A549 (cell line): ENCODE measurements around the gene EAPP. TPM values are rescaled to one million over a fixed set of nuclear protein-coding genes. Genes with fewer than 3 reads are reported as not detected.

ENCODE experiments used
- ATAC-seq, 2 experiments: fragments of 200-7000 bp in 1 of 2; fragments of >200 bp in 1 of 2; cut with Nextera tagmentation in 1 of 2; cut with Tn5 transposase in 1 of 2; 3 replicates each; pipeline versions ENCODE4 v1.8.0 to v1.9.1; 2018 to 2020; ENCODE audit warnings: mild to moderate bottlenecking in 1 of 2, moderate library complexity in 1 of 2
- CTCF ChIA-PET: fragments of 300-600 bp; sonication (Branson Sonifier 250); formaldehyde crosslinking; extraction: SDS; loops from one replicate; lab custom pipeline; 2021; ENCODE audit warnings: antibody characterized with exemption, inconsistent platforms; lab: Yijun Ruan, JAX
- POLR2A ChIA-PET: fragments of 350-600 bp; formaldehyde crosslinking; extraction: SDS; loops from one replicate; lab custom pipeline; 2021; ENCODE audit warnings: antibody characterized with exemption, inconsistent platforms; lab: Yijun Ruan, JAX
- DNase-seq, 2 experiments: peaks; one replicate each; pipeline versions ENCODE4 v3.0.0 to v3.0.0-alpha.2; 2011 to 2016; ENCODE audit warnings: low read depth in 1 of 2, low spot score in 1 of 2
- FAIRE-seq: peaks from 2 replicates; lab custom pipeline; 2011; peaks lifted over from hg19 to GRCh38; lab: Jason Lieb, UNC
- H3K27ac ChIP-seq, 2 experiments: fragments of >200 bp; sonication (Bioruptor Twin); formaldehyde crosslinking; 3 replicates each; pipeline ENCODE4 v1.5.1; 2016 to 2017
- H3K4me1 ChIP-seq: fragments of >200 bp; sonication (Bioruptor Twin); formaldehyde crosslinking; 3 replicates; pipeline ENCODE4 v1.6.1; 2016
- H3K4me2 ChIP-seq: fragments of >200 bp; sonication (Bioruptor Twin); formaldehyde crosslinking; 3 replicates; pipeline ENCODE4 v1.6.1; 2016
- H3K4me3 ChIP-seq: fragments of >200 bp; sonication (Bioruptor Twin); formaldehyde crosslinking; 3 replicates; pipeline ENCODE4 v1.5.1; 2016
- H3K9me3 ChIP-seq: fragments of >200 bp; sonication (Bioruptor Twin); formaldehyde crosslinking; 3 replicates; pipeline ENCODE4 v1.6.1; 2016
- CBX2 ChIP-seq: fragments of 200-600 bp; sonication (generic); IDR thresholded peaks from 2 replicates; pipeline ENCODE4 v1.6.1; 2016; ENCODE audit warnings: low read depth, mild to moderate bottlenecking, borderline replicate concordance
- CEBPB ChIP-seq, 2 experiments: fragments of >200 bp in 1 of 2; sonication (Bioruptor Twin) in 1 of 2; formaldehyde crosslinking in 1 of 2; IDR thresholded peaks; 2 replicates each; pipeline ENCODE4 v1.6.1; 2012 to 2016
- CHD2 ChIP-seq: fragments of 150-350 bp; IDR thresholded peaks from 2 replicates; pipeline ENCODE4 v1.6.1; 2014; ENCODE audit warnings: low read length; ENCODE audit not compliant: partially characterized antibody
- CHD4 ChIP-seq: fragments of 200-600 bp; sonication (generic); IDR thresholded peaks from 2 replicates; pipeline ENCODE4 v1.6.1; 2016; ENCODE audit warnings: antibody characterized with exemption, mild to moderate bottlenecking, borderline replicate concordance
- EHF ChIP-seq: fragments of 250-450 bp; sonication (Bioruptor Pico); IDR thresholded peaks from 2 replicates; pipeline ENCODE4 v1.5.0; 2020; ENCODE audit warnings: mild to moderate bottlenecking
- FOSB ChIP-seq: fragments of 250-450 bp; sonication (Bioruptor Pico); IDR thresholded peaks from 2 replicates; pipeline ENCODE4 v1.5.0; 2020; ENCODE audit warnings: mild to moderate bottlenecking, moderate library complexity
- FOXS1 ChIP-seq: fragments of 250-450 bp; sonication (Bioruptor Pico); IDR thresholded peaks from 2 replicates; pipeline ENCODE4 v1.5.0; 2020; ENCODE audit warnings: mild to moderate bottlenecking, moderate library complexity
- HDAC2 ChIP-seq: fragments of 200-600 bp; sonication (generic); IDR thresholded peaks from 2 replicates; pipeline ENCODE4 v1.6.1; 2016
- HOXA7 ChIP-seq: fragments of 250-450 bp; sonication (Bioruptor Pico); IDR thresholded peaks from 2 replicates; pipeline ENCODE4 v1.5.0; 2020; ENCODE audit warnings: mild to moderate bottlenecking, moderate library complexity
- HOXB13 ChIP-seq: fragments of 250-450 bp; sonication (Bioruptor Pico); IDR thresholded peaks from 2 replicates; pipeline ENCODE4 v1.5.0; 2020; ENCODE audit warnings: low read depth, mild to moderate bottlenecking, moderate library complexity
- HOXB5 ChIP-seq: fragments of 250-450 bp; sonication (Bioruptor Pico); IDR thresholded peaks from 2 replicates; pipeline ENCODE4 v1.5.0; 2020; ENCODE audit warnings: mild to moderate bottlenecking, moderate library complexity
- JUNB ChIP-seq: fragments of >200 bp; sonication (Bioruptor Twin); formaldehyde crosslinking; IDR thresholded peaks from 2 replicates; pipeline ENCODE4 v1.6.1; 2016
- KDM1A ChIP-seq: fragments of 200-600 bp; sonication (generic); IDR thresholded peaks from 2 replicates; pipeline ENCODE4 v1.6.1; 2016; ENCODE audit warnings: low read depth, mild to moderate bottlenecking
- KDM5A ChIP-seq: fragments of 200-600 bp; sonication (generic); IDR thresholded peaks from 2 replicates; pipeline ENCODE4 v1.6.1; 2016; ENCODE audit warnings: antibody characterized with exemption, mild to moderate bottlenecking
- MAFK ChIP-seq: fragments of 450-650 bp; IDR thresholded peaks from 2 replicates; pipeline ENCODE4 v1.6.1; 2014; ENCODE audit not compliant: partially characterized antibody
- MAZ ChIP-seq: fragments of 150-350 bp; IDR thresholded peaks from 2 replicates; pipeline ENCODE4 v1.6.1; 2014; ENCODE audit warnings: antibody characterized with exemption, low read depth, low read length, borderline replicate concordance
- MYC ChIP-seq: IDR thresholded peaks from 2 replicates; pipeline ENCODE4 v1.6.1; 2012; ENCODE audit warnings: mild to moderate bottlenecking, inconsistent platforms, low read length, improper control_type of control experiment, borderline replicate concordance
- NFE2L2 ChIP-seq: fragments of 150-350 bp; conservative IDR thresholded peaks from 2 replicates; pipeline ENCODE4 v1.6.1; 2014; ENCODE audit warnings: low read length
- PHF8 ChIP-seq: fragments of 200-600 bp; sonication (generic); IDR thresholded peaks from 2 replicates; pipeline ENCODE4 v1.6.1; 2016; ENCODE audit warnings: low read depth, mild to moderate bottlenecking, antibody characterized with exemption, moderate library complexity, borderline replicate concordance
- POLR2AphosphoS2 ChIP-seq: conservative IDR thresholded peaks from 2 replicates; pipeline ENCODE4 v1.6.1; 2012; ENCODE audit warnings: low read length, improper control_type of control experiment, inconsistent platforms
- RAD21 ChIP-seq, 2 experiments: fragments of >200 bp in 1 of 2; sonication (Bioruptor Twin) in 1 of 2; formaldehyde crosslinking in 1 of 2; IDR thresholded peaks in 1 of 2; conservative IDR thresholded peaks in 1 of 2; 2 replicates in 1 of 2; 3 replicates in 1 of 2; pipeline ENCODE4 v1.6.1; 2012 to 2018; ENCODE audit warnings: inconsistent platforms in 1 of 2
- RNF2 ChIP-seq: fragments of 200-600 bp; sonication (generic); IDR thresholded peaks from 2 replicates; pipeline ENCODE4 v1.6.1; 2016; ENCODE audit warnings: low read depth, mild to moderate bottlenecking, antibody characterized with exemption, moderate library complexity, borderline replicate concordance
- TP53 ChIP-seq: fragments of 250-450 bp; sonication (Bioruptor Pico); IDR thresholded peaks from 2 replicates; pipeline ENCODE4 v1.5.0; 2021; ENCODE audit warnings: mild to moderate bottlenecking, moderate library complexity
- ZC3H11A ChIP-seq: fragments of 450-650 bp; IDR thresholded peaks from 2 replicates; pipeline ENCODE4 v1.6.1; 2014; ENCODE audit warnings: antibody characterized with exemption, mild to moderate bottlenecking
- ZFP36 ChIP-seq: fragments of 450-650 bp; IDR thresholded peaks from 2 replicates; pipeline ENCODE4 v1.6.1; 2014; ENCODE audit warnings: borderline replicate concordance; ENCODE audit not compliant: partially characterized antibody
- ZSCAN20 ChIP-seq: fragments of 250-450 bp; sonication (Bioruptor Pico); IDR thresholded peaks from 2 replicates; pipeline ENCODE4 v1.8.0; 2022; ENCODE audit warnings: mild to moderate bottlenecking, moderate library complexity
- WGBS: methylation state at CpG from one replicate; pipeline ENCODE4 v1.1.6; 2017; ENCODE audit errors: missing lambda C conversion rate; 5-methylcytosine and 5-hydroxymethylcytosine counted together
- polyA plus RNA-seq, 4 experiments: library from polyadenylated mRNA; depleted of rRNA in 3 of 4; stranded (reverse); fragments of >200 nt; fragmentation: RNase III in 1 of 4; extraction: RNeasy Plus Mini Kit Qiagen cat#74134 plus additional on column Dnase treatment in 1 of 4; gene quantifications; 2 replicates in 3 of 4; 3 replicates in 1 of 4; pipeline ENCODE4 v1.2.3, GENCODE V29; 2011 to 2017
- TF ChIP-seq, protein P1 (sequence below): fragments of 250-450 bp; sonication (Bioruptor Pico); IDR thresholded peaks from 2 replicates; pipeline ENCODE4 v1.5.0; 2021; ENCODE audit warnings: mild to moderate bottlenecking, moderate library complexity, borderline replicate concordance
- TF ChIP-seq, protein P2 (sequence below): IDR thresholded peaks from 2 replicates; pipeline ENCODE4 v1.6.1; 2012
- TF ChIP-seq, protein P3 (sequence below): IDR thresholded peaks from 2 replicates; pipeline ENCODE4 v1.6.1; 2012; ENCODE audit warnings: low read depth, borderline replicate concordance

Gene EAPP
- polyA plus RNA-seq, 2 of the 4 experiments (the other 2 are of a cell fraction), result 44.6 to 93.0 TPM

DNA sequence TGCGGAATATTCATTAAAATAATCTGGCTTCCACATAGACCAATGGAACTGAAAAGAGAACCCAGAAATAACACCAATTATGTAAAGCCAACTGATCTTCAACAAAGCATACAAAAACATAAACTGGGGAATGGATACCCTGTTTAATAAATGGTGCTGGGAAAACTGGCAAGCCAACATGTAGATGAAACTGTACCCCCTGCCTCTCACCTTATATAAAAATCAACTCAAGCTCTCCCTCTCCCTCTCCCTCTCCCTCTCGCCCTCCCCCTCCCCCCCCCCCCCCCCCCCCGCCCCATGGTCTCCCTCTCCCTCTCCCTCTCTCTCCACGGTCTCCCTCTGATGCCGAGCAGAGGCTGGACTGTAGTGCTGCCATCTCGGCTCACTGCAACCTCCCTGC lies 64.3 kb downstream of the EAPP start:
- FAIRE-seq (no peak), ATAC-seq (no peak), DNase-seq (no peak)
- H3K27ac ChIP-seq, result no peak overlapping the region
- H3K9me3 ChIP-seq, result no peaks in the 10 kb centered on the region
- POLR2A ChIA-PET, result no interaction called here
- no peak overlapping the region for H3K4me2 ChIP-seq
- TF ChIP-seq ZFP36, result no peak
- no peak for TF ChIP-seq NFE2L2
- no peaks in the 10 kb centered on the region for H3K4me1 ChIP-seq
- CTCF ChIA-PET, result interaction anchor here (0.6 kb wide), 1 partner anchor 171 kb away, joined by 4 read pairs; no protein-coding TSS in a partner anchor
- WGBS, result 85% methylated on average over 4 of the region's 6 CpGs
- no peak overlapping the region for H3K4me3 ChIP-seq

DNA sequence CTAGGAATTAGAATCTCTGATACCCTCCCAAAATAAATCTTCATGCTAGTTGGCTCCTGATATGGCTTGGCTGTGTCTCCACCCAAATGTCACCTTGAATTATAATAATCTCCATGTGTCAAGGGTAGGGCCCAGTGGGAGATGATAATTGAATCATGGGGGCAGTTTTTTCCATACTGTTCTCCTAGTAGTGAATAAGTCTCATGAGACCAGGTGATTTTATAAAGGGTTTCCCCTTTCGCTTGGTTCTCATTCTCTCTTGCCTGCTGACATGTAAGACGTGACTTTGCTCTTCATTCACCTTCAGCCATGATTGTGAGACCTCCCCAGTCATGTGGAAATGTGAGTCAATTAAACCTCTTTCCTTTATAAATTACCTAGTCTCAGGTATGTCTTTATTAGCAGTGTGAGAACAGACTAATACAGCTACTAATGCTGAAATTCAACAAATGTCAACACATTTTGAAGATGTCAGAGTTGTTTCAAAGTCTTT lies 65.3 kb downstream of the EAPP start:
- no peak overlapping the region for H3K4me2 ChIP-seq
- ChIA-PET CTCF (interaction anchor here (1.9 kb wide), 1 partner anchor 23 kb away, joined by 5 read pairs; no protein-coding TSS in a partner anchor), POLR2A (no interaction called here)
- H3K4me3 ChIP-seq, result no peak overlapping the region
- no peaks in the 10 kb centered on the region for H3K9me3 ChIP-seq
- 89% methylated on average over 2 of the region's 2 CpGs for WGBS
- no peak overlapping the region for H3K27ac ChIP-seq
- 0 out of 3 replicates have a peak, but pooled peaks cover 1% of the 10 kb centered on the region for H3K4me1 ChIP-seq
- no peak for DNase-seq
- no peak for ATAC-seq
- no peak for FAIRE-seq
- TF ChIP-seq HOXB13 (CRISPR knock-in tag) (no peak), MAZ (no peak), ZSCAN20 (no peak), CBX2 (no peak), RNF2 (no peak), HOXB5 (CRISPR knock-in tag) (no peak), JUNB (no peak), FOSB (CRISPR knock-in tag) (no peak), CHD4 (no peak), MAFK (no peak), ZC3H11A (no peak), TP53 (CRISPR knock-in tag) (no peak), RAD21 (conservative IDR thresholded peaks at IDR 0.05 in 1 of 2, IDR thresholded peaks at IDR 0.05 in 1 of 2) (no peak)
- TF ChIP-seq, protein P1, sequence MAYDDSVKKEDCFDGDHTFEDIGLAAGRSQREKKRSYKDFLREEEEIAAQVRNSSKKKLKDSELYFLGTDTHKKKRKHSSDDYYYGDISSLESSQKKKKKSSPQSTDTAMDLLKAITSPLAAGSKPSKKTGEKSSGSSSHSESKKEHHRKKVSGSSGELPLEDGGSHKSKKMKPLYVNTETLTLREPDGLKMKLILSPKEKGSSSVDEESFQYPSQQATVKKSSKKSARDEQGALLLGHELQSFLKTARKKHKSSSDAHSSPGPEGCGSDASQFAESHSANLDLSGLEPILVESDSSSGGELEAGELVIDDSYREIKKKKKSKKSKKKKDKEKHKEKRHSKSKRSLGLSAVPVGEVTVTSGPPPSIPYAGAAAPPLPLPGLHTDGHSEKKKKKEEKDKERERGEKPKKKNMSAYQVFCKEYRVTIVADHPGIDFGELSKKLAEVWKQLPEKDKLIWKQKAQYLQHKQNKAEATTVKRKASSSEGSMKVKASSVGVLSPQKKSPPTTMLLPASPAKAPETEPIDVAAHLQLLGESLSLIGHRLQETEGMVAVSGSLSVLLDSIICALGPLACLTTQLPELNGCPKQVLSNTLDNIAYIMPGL (CRISPR knock-in tag), result no peak
- TF ChIP-seq, protein P2, sequence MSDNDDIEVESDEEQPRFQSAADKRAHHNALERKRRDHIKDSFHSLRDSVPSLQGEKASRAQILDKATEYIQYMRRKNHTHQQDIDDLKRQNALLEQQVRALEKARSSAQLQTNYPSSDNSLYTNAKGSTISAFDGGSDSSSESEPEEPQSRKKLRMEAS, result no peak

DNA sequence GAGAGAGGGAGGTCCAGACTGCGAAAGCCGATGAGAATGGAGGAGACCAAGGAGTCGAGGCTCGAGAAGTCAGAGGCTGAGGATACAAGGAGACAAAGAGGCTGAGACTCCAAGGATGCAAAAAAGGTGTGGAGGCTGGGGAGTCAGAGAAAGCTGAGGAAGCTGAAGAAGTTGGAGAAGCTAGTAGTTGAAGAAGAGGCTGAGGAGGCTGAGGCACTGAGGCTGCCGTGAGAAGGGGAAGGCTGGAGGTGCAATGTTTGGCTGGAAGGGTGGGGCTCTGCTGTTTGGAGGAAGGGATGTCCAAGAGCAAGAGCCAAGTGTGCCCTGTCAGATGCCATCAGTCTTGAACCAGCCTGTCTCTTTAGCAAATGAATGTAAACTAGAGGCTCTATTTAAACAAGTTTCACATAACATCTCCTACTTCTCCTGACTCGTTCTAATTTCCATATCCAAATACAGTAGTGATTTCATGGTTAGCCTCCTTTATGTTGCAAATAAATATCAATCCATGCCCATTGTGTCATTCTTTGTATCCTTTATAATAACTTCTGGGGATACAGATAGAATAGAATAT lies 66.7 kb downstream of the EAPP start:
- POLR2A ChIA-PET, result no interaction called here
- H3K4me1 ChIP-seq, result peaks cover 9% of the 10 kb centered on the region; the same call in 2 of the 3 replicates
- no peak overlapping the region for H3K4me2 ChIP-seq
- no peak for DNase-seq
- H3K9me3 ChIP-seq, result no peaks in the 10 kb centered on the region
- TF ChIP-seq POLR2AphosphoS2, result no peak
- TF ChIP-seq KDM5A, result no peak
- no peak for TF ChIP-seq PHF8
- no peak for TF ChIP-seq KDM1A
- TF ChIP-seq HDAC2, result no peak
- TF ChIP-seq HOXA7 (CRISPR knock-in tag), result no peak
- TF ChIP-seq, protein P3, sequence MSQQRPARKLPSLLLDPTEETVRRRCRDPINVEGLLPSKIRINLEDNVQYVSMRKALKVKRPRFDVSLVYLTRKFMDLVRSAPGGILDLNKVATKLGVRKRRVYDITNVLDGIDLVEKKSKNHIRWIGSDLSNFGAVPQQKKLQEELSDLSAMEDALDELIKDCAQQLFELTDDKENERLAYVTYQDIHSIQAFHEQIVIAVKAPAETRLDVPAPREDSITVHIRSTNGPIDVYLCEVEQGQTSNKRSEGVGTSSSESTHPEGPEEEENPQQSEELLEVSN, result no peak
- no peak for TF ChIP-seq CEBPB (IDR thresholded peaks at IDR 0.05)
- no peak for TF ChIP-seq CHD2
- no peak for TF ChIP-seq MYC
- no peak for TF ChIP-seq EHF
- TF ChIP-seq HOXB13 (CRISPR knock-in tag), result no peak
- TF ChIP-seq FOXS1 (CRISPR knock-in tag), result no peak
- no peak for TF ChIP-seq FOSB (CRISPR knock-in tag)
- CTCF ChIA-PET, result interaction anchor here (1.9 kb wide), 1 partner anchor 24 kb away, joined by 5 read pairs; no protein-coding TSS in a partner anchor
- H3K27ac ChIP-seq, result 0 out of 6 replicates have a peak overlapping the region, but pooled peaks of 1 of the 2 experiments have one; percentile 9
- WGBS, result 74% methylated on average over 6 of the region's 6 CpGs
- no peak overlapping the region for H3K4me3 ChIP-seq
- no peak for ATAC-seq
- FAIRE-seq, result no peak
